IMR-90 (cell line): Measurements from ENCODE around the gene LDLRAD4. TPM values are rescaled to one million over a fixed set of nuclear protein-coding genes. Genes with fewer than 3 reads are reported as not detected.

Experiments used
- ATAC-seq: fragments of 200-7000 bp; cut with Tn5 transposase; 2 replicates; pipeline ENCODE4 v1.9.1; 2020; ENCODE audit warnings: low read depth, mild to moderate bottlenecking, moderate library complexity
- BruUV-seq: library from RNA; stranded (reverse); fragments of 400-500 nt; replicated peaks from 2 replicates; lab custom pipeline; 2021; lab: Mats Ljungman, UMichigan
- CTCF ChIA-PET: fragments of 300-600 bp; formaldehyde crosslinking; extraction: SDS; loops from one replicate; lab custom pipeline; 2021; ENCODE audit warnings: antibody characterized with exemption; lab: Yijun Ruan, JAX
- POLR2A ChIA-PET: fragments of 300-600 bp; sonication (Branson Sonifier 250); formaldehyde crosslinking; loops from one replicate; lab custom pipeline; 2022; ENCODE audit warnings: antibody characterized with exemption; ENCODE audit not compliant: unreplicated experiment; lab: Charles Lee
- DNase-seq: peaks from one replicate; pipeline ENCODE4 v3.0.0; 2013
- H2AFZ ChIP-seq: replicated peaks from 2 replicates; pipeline ENCODE3; 2013; ENCODE audit warnings: low read length, mild to moderate bottlenecking; ENCODE audit not compliant: poor library complexity
- H2AK5ac ChIP-seq: 2 replicates; pipeline ENCODE4 v1.6.1; 2013; ENCODE audit warnings: low read depth, low read length, inconsistent platforms
- H2AK9ac ChIP-seq: replicated peaks from 2 replicates; pipeline ENCODE3; 2013; ENCODE audit warnings: mild to moderate bottlenecking, low read depth, low read length, moderate library complexity; ENCODE audit not compliant: poor library complexity
- H2BK120ac ChIP-seq: 2 replicates; pipeline ENCODE4 v1.6.1; 2013; ENCODE audit warnings: low read depth, low read length, inconsistent platforms
- H2BK15ac ChIP-seq: 3 replicates; pipeline ENCODE4 v1.6.1; 2013; ENCODE audit warnings: low read depth, low read length, inconsistent platforms
- H2BK20ac ChIP-seq: 2 replicates; pipeline ENCODE4 v1.6.1; 2013; ENCODE audit warnings: low read depth, mild to moderate bottlenecking, inconsistent platforms, low read length, moderate library complexity
- H2BK5ac ChIP-seq: 2 replicates; pipeline ENCODE4 v1.6.1; 2013; ENCODE audit warnings: mild to moderate bottlenecking, low read depth, low read length, inconsistent platforms; ENCODE audit not compliant: poor library complexity, severe bottlenecking
- H3K14ac ChIP-seq: replicated peaks from 2 replicates; pipeline ENCODE4 v1.6.1; 2013; ENCODE audit warnings: low read depth, low read length, inconsistent platforms
- H3K18ac ChIP-seq: 2 replicates; pipeline ENCODE4 v1.6.1; 2013; ENCODE audit warnings: low read depth, low read length, control low read depth
- H3K23ac ChIP-seq: 2 replicates; pipeline ENCODE4 v1.6.1; 2013; ENCODE audit warnings: low read depth, low read length, inconsistent platforms
- H3K27ac ChIP-seq: 2 replicates; pipeline ENCODE4 v1.5.1; 2013; ENCODE audit warnings: mild to moderate bottlenecking, control low read depth, low read length; ENCODE audit not compliant: insufficient read depth
- H3K27me3 ChIP-seq: 2 replicates; pipeline ENCODE4 v1.6.1; 2013; ENCODE audit warnings: low read length; ENCODE audit not compliant: control insufficient read depth, insufficient read depth
- H3K36me3 ChIP-seq: 2 replicates; pipeline ENCODE4 v1.6.1; 2013; ENCODE audit warnings: low read length, mixed read lengths; ENCODE audit not compliant: control insufficient read depth, insufficient read depth
- H3K4ac ChIP-seq: 2 replicates; pipeline ENCODE4 v1.6.1; 2013; ENCODE audit warnings: low read depth, low read length, inconsistent platforms
- H3K4me1 ChIP-seq: 2 replicates; pipeline ENCODE4 v1.6.1; 2013; ENCODE audit warnings: low read length, mixed read lengths; ENCODE audit not compliant: control insufficient read depth, insufficient read depth
- H3K4me2 ChIP-seq: 2 replicates; pipeline ENCODE4 v1.6.1; 2013; ENCODE audit warnings: low read depth, mild to moderate bottlenecking, control low read depth, low read length, moderate library complexity
- H3K4me3 ChIP-seq: 2 replicates; pipeline ENCODE4 v1.5.1; 2013; ENCODE audit warnings: low read depth, mild to moderate bottlenecking, control low read depth, low read length, moderate library complexity; ENCODE audit not compliant: insufficient read depth
- H3K56ac ChIP-seq: 2 replicates; pipeline ENCODE4 v1.6.1; 2013; ENCODE audit warnings: low read length, inconsistent platforms; ENCODE audit not compliant: insufficient read depth; ENCODE audit errors: extremely low read depth
- H3K79me1 ChIP-seq, 2 experiments: 2 replicates each; pipeline ENCODE4 v1.6.1; 2013; ENCODE audit warnings: low read length in 2 of 2, inconsistent platforms in 1 of 2, low read depth in 1 of 2
- H3K9ac ChIP-seq: 2 replicates; pipeline ENCODE4 v1.6.1; 2013; ENCODE audit warnings: low read depth, low read length, control low read depth
- H3K9me1 ChIP-seq: 2 replicates; pipeline ENCODE4 v1.6.1; 2013; ENCODE audit warnings: low read length, inconsistent platforms; ENCODE audit not compliant: insufficient read depth
- H3K9me3 ChIP-seq: 2 replicates; pipeline ENCODE4 v1.6.1; 2013; ENCODE audit warnings: low read length; ENCODE audit not compliant: control insufficient read depth, insufficient read depth
- H4K20me1 ChIP-seq: 2 replicates; pipeline ENCODE4 v1.6.1; 2013; ENCODE audit warnings: low read length, inconsistent platforms; ENCODE audit not compliant: insufficient read depth
- H4K5ac ChIP-seq: 2 replicates; pipeline ENCODE4 v1.6.1; 2013; ENCODE audit warnings: mild to moderate bottlenecking, low read depth, low read length, control low read depth
- H4K8ac ChIP-seq, 2 experiments: 2 replicates each; pipeline ENCODE4 v1.6.1; 2013; ENCODE audit warnings: low read depth in 2 of 2, low read length in 2 of 2, control low read depth in 1 of 2, inconsistent platforms in 1 of 2
- H4K91ac ChIP-seq: 2 replicates; pipeline ENCODE4 v1.6.1; 2013; ENCODE audit warnings: low read depth, low read length, inconsistent platforms; ENCODE audit not compliant: insufficient read depth
- BHLHE40 ChIP-seq: fragments of 150-350 bp; IDR thresholded peaks from 2 replicates; pipeline ENCODE4 v1.6.1; 2016; ENCODE audit warnings: mild to moderate bottlenecking, low read depth, low read length
- CEBPB ChIP-seq: IDR thresholded peaks from 2 replicates; pipeline ENCODE4 v1.6.1; 2012; ENCODE audit warnings: low read depth, low read length, improper control_type of control experiment
- CHD1 ChIP-seq: IDR thresholded peaks from 2 replicates; pipeline ENCODE4 v1.6.1; 2012; ENCODE audit warnings: low read depth, low read length, improper control_type of control experiment
- FOS ChIP-seq: fragments of 150-350 bp; IDR thresholded peaks from 2 replicates; pipeline ENCODE4 v1.6.1; 2016; ENCODE audit warnings: low read depth, low read length
- MAFK ChIP-seq: IDR thresholded peaks from 2 replicates; pipeline ENCODE4 v1.6.1; 2012; ENCODE audit warnings: low read depth, low read length, improper control_type of control experiment
- MXI1 ChIP-seq: IDR thresholded peaks from 2 replicates; pipeline ENCODE4 v1.6.1; 2012; ENCODE audit warnings: low read depth, mild to moderate bottlenecking, low read length, moderate library complexity, borderline replicate concordance
- NFE2L2 ChIP-seq: fragments of 150-350 bp; IDR thresholded peaks from 2 replicates; pipeline ENCODE4 v1.6.1; 2016; ENCODE audit warnings: low read depth, mild to moderate bottlenecking, low read length
- POLR2A ChIP-seq: IDR thresholded peaks from 2 replicates; pipeline ENCODE4 v1.6.1; 2012; ENCODE audit warnings: mild to moderate bottlenecking, low read depth, low read length
- RAD21 ChIP-seq: IDR thresholded peaks from 2 replicates; pipeline ENCODE4 v1.6.1; 2012; ENCODE audit warnings: low read length, improper control_type of control experiment
- RCOR1 ChIP-seq: IDR thresholded peaks from 2 replicates; pipeline ENCODE4 v1.6.1; 2012; ENCODE audit warnings: mild to moderate bottlenecking, low read length, improper control_type of control experiment; ENCODE audit not compliant: insufficient replicate concordance
- RFX5 ChIP-seq: IDR thresholded peaks from 2 replicates; pipeline ENCODE4 v1.8.0; 2012; ENCODE audit warnings: low read depth, mild to moderate bottlenecking, low read length, moderate library complexity
- SMC3 ChIP-seq: fragments of 150-350 bp; IDR thresholded peaks from 2 replicates; pipeline ENCODE4 v1.6.1; 2016; ENCODE audit warnings: low read depth, mild to moderate bottlenecking, antibody characterized with exemption, low read length, moderate library complexity
- WGBS, 2 experiments: methylation state at CpG; one replicate each; pipeline versions ENCODE4 v1.1.5 to v1.1.7; 2013; ENCODE audit warnings: missing lambda C conversion rate in 2 of 2; ENCODE audit not compliant: insufficient read length in 1 of 2; ENCODE audit errors: extremely low coverage in 2 of 2; 5-methylcytosine and 5-hydroxymethylcytosine counted together
- dilution Hi-C: fragments of 300-500 bp; cut with HindIII; formaldehyde crosslinking; loops from one replicate; pipeline ENCODE4 v1.14.3; 2018; ENCODE audit warnings: low sequenced_read_pairs; ENCODE audit not compliant: unreplicated experiment
- in situ Hi-C: fragments of 300-500 bp; cut with MboI; formaldehyde crosslinking; loops from 3 replicates; pipeline ENCODE4 v1.14.3; 2019; ENCODE audit warnings: low sequenced_read_pairs, inconsistent platforms, mixed read lengths
- intact Hi-C: fragments of 100-400 bp; cut with micrococcal nuclease; formaldehyde crosslinking; loops from 2 replicates; pipeline ENCODE4 v1.10.0; 2022
- polyA plus RNA-seq, 3 experiments: library from polyadenylated mRNA; depleted of rRNA; stranded (reverse); fragments of >200 nt; gene quantifications; 2 replicates each; pipeline ENCODE4 v1.2.3, GENCODE V29; 2012; ENCODE audit warnings: low replicate concordance in 1 of 3
- total RNA-seq: library from RNA; depleted of rRNA; stranded (reverse); fragments of >200 nt; gene quantifications from 2 replicates; pipeline ENCODE4 v1.2.3, GENCODE V29; 2012
- TF ChIP-seq, protein P1 (sequence below): conservative IDR thresholded peaks from 2 replicates; pipeline ENCODE4 v1.5.1; 2012; ENCODE audit warnings: mild to moderate bottlenecking, low read depth, low read length, improper control_type of control experiment

The LDLRAD4 gene
- total and polyA plus RNA-seq, 2 of the 4 experiments (the other 2 are of a cell fraction) = not detected

DNA sequence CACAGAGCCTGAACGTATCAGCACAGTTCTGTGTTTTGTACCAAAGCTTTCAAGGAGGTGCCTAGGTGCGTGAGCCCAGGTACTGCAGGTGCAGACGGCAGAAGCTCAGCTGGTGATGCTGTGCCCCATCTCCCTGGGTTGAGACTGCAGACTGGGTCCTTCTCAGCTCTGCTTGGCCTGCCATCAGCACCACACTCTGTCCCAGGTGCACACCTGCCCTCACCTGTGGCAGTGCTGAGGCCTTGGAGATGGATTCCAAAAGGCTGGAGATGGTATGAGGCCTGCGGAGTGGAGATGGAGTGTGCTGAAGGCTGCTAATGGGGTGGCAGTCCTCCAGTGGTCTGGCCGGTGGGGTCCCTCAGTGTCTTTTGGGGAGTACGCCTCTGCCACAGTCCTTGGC lies 9.3 kb downstream of the LDLRAD4 start:
- H3K36me3 ChIP-seq = no peaks in the 10 kb centered on the region
- POLR2A ChIA-PET = no interaction called here
- intact Hi-C loops = no loop called here

More for the DNA sequence above, 9.3 kb downstream of the LDLRAD4 start:
- H3K4me1 ChIP-seq = no peaks in the 10 kb centered on the region; the same call in 1 of the 2 replicates
- BruUV-seq = no TSS peak
- no peaks in the 10 kb centered on the region for H3K9me3 ChIP-seq
- no peak overlapping the region for H4K91ac ChIP-seq
- H2AK5ac ChIP-seq = no peak overlapping the region
- no peak overlapping the region for H2BK15ac ChIP-seq
- H3K9me1 ChIP-seq = no peaks in the 10 kb centered on the region
- no peaks in the 10 kb centered on the region for H4K20me1 ChIP-seq
- DNase-seq = no peak
- no peak overlapping the region for H3K18ac ChIP-seq
- H4K8ac ChIP-seq = no peak overlapping the region
- H2AFZ ChIP-seq = no peak overlapping the region
- 65% methylated on average over 3 of the region's 6 CpGs; no CpG with 5 or more reads in 1 of the 2 experiments for WGBS, 2 experiments
- no peak overlapping the region for H3K4me3 ChIP-seq
- no peak overlapping the region for H2BK5ac ChIP-seq
- H3K4ac ChIP-seq = no peak overlapping the region
- H2BK20ac ChIP-seq = no peak overlapping the region
- peaks cover 20% of the 10 kb centered on the region; the same call in 1 of the 2 replicates for H3K27me3 ChIP-seq
- H4K5ac ChIP-seq = no peak overlapping the region
- CTCF ChIA-PET = interaction anchor here (0.6 kb wide), 1 partner anchor 514 kb away, joined by 3 read pairs; no protein-coding TSS in a partner anchor
- TF ChIP-seq MXI1 (no peak), CEBPB (no peak), CHD1 (no peak), SMC3 (no peak), RAD21 (no peak), FOS (no peak), POLR2A (no peak), MAFK (no peak), RCOR1 (no peak), BHLHE40 (no peak), NFE2L2 (no peak), RFX5 (no peak)
- TF ChIP-seq, protein P1, sequence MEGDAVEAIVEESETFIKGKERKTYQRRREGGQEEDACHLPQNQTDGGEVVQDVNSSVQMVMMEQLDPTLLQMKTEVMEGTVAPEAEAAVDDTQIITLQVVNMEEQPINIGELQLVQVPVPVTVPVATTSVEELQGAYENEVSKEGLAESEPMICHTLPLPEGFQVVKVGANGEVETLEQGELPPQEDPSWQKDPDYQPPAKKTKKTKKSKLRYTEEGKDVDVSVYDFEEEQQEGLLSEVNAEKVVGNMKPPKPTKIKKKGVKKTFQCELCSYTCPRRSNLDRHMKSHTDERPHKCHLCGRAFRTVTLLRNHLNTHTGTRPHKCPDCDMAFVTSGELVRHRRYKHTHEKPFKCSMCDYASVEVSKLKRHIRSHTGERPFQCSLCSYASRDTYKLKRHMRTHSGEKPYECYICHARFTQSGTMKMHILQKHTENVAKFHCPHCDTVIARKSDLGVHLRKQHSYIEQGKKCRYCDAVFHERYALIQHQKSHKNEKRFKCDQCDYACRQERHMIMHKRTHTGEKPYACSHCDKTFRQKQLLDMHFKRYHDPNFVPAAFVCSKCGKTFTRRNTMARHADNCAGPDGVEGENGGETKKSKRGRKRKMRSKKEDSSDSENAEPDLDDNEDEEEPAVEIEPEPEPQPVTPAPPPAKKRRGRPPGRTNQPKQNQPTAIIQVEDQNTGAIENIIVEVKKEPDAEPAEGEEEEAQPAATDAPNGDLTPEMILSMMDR = no peak
- no peak overlapping the region for H3K27ac ChIP-seq
- no peak for ATAC-seq
- no peak overlapping the region for H2AK9ac ChIP-seq
- no peak overlapping the region for H3K9ac ChIP-seq
- no peak overlapping the region for H2BK120ac ChIP-seq
- H3K79me1 ChIP-seq = no peaks in the 10 kb centered on the region
- dilution Hi-C loops = no loop called here
- H3K56ac ChIP-seq = no peak overlapping the region
- no peak overlapping the region for H3K14ac ChIP-seq
- in situ Hi-C loops = no loop called here
- no peak overlapping the region for H3K23ac ChIP-seq
- H3K4me2 ChIP-seq = no peak overlapping the region
